Tibial nerve (tissue), 4 donors: ENCODE data around the gene RBM25. TPM values are rescaled to one million over a fixed set of nuclear protein-coding genes. Genes with fewer than 3 reads are reported as not detected.

Source experiments
- DNase-seq, 2 donors: peaks; one replicate each; pipeline ENCODE4 v3.0.0-alpha.2; 2019; ENCODE audit warnings: low spot score in 2 of 2
- H3K27ac ChIP-seq, 4 donors: fragments of 200-600 bp; sonication (generic) in 3 of 4; one replicate each; pipeline ENCODE4 v1.5.1; 2017 to 2019; ENCODE audit warnings: mild to moderate bottlenecking in 1 of 4
- H3K27me3 ChIP-seq, 2 donors: fragments of 200-600 bp; sonication (generic) in 1 of 2; one replicate each; pipeline versions ENCODE4 v1.5.1 to v1.6.0; 2017 to 2019
- H3K36me3 ChIP-seq, 3 donors: fragments of 200-600 bp; sonication (generic); one replicate each; pipeline ENCODE4 v1.5.1; 2018 to 2019
- H3K4me1 ChIP-seq, 4 donors: fragments of 200-600 bp; sonication (generic) in 3 of 4; one replicate each; pipeline ENCODE4 v1.5.1; 2017 to 2019
- H3K4me3 ChIP-seq, 4 donors: fragments of 200-600 bp; sonication (generic) in 3 of 4; one replicate each; pipeline ENCODE4 v1.5.1; 2017 to 2019; ENCODE audit warnings: mild to moderate bottlenecking in 1 of 4, moderate library complexity in 1 of 4
- H3K9me3 ChIP-seq, 4 donors: fragments of 200-600 bp; sonication (generic) in 3 of 4; one replicate each; pipeline ENCODE4 v1.5.1; 2017 to 2019
- CTCF ChIP-seq, 5 experiments: fragments of 200-600 bp in 3 of 5; fragments of 450-650 bp in 2 of 5; sonication (generic) in 3 of 5; IDR thresholded peaks; one replicate each; pipeline ENCODE4 v1.5.1; 2016 to 2019; ENCODE audit warnings: antibody characterized with exemption in 5 of 5, mild to moderate bottlenecking in 3 of 5, moderate library complexity in 2 of 5
- EP300 ChIP-seq, 2 donors: sonication (generic); formaldehyde crosslinking; IDR thresholded peaks; one replicate each; pipeline ENCODE4 v1.6.1; 2017; ENCODE audit warnings: antibody characterized with exemption in 2 of 2, mild to moderate bottlenecking in 1 of 2
- POLR2A ChIP-seq, 2 donors: fragments of 450-650 bp; IDR thresholded peaks; one replicate each; pipeline ENCODE4 v1.6.1; 2017; ENCODE audit warnings: antibody characterized with exemption in 2 of 2, mild to moderate bottlenecking in 2 of 2, moderate library complexity in 2 of 2
- WGBS, 2 donors: methylation state at CpG; one replicate each; pipeline ENCODE4 v1.1.5; 2018; 5-methylcytosine and 5-hydroxymethylcytosine counted together
- total RNA-seq, 4 donors: library from RNA; depleted of rRNA; stranded (reverse); fragments of >200 nt; gene quantifications; one replicate each; pipeline ENCODE4 v1.1.0, GENCODE V29; 2016

RBM25 gene
- total RNA-seq, 4 donors from 2014 or later = 87.4 to 120 (median 101) TPM

- Histone ChIP-seq H3K4me3 (no peak overlapping the region), H3K27me3 (no peaks in the 10 kb centered on the region), H3K27ac (no peak overlapping the region), H3K36me3 (peaks cover 0 to 98% (median 28%) of the 10 kb centered on the region in 3 donors), H3K9me3 (no peaks in the 10 kb centered on the region), H3K4me1 (no peaks in the 10 kb centered on the region)
- DNase-seq = no peak
- no peak for TF ChIP-seq POLR2A (IDR thresholded peaks at IDR 0.05)
- TF ChIP-seq CTCF (IDR thresholded peaks at IDR 0.05) = no peak
- no peak for TF ChIP-seq EP300 (IDR thresholded peaks at IDR 0.05)
- WGBS, 2 donors = 66 to 83% methylated on average over 3 of the region's 3 CpGs
Observed at GRCh38 chr14:73105050-73105449, 46.7 kb downstream of the RBM25 start.

- H3K36me3 ChIP-seq = peaks cover 0 to 98% (median 31%) of the 10 kb centered on the region in 3 donors
- no peak overlapping the region for H3K27ac ChIP-seq
- DNase-seq = no peak
- H3K9me3 ChIP-seq = no peaks in the 10 kb centered on the region
- no peak overlapping the region for H3K4me3 ChIP-seq
- TF ChIP-seq POLR2A (IDR thresholded peaks at IDR 0.05) = no peak
- TF ChIP-seq EP300 (IDR thresholded peaks at IDR 0.05) = no peak
- no peak for TF ChIP-seq CTCF (IDR thresholded peaks at IDR 0.05)
- H3K4me1 ChIP-seq = no peaks in the 10 kb centered on the region
- WGBS, 2 donors = 94 to 96% methylated on average over 16 of the region's 16 CpGs
- no peaks in the 10 kb centered on the region for H3K27me3 ChIP-seq
Observed at GRCh38 chr14:73105727-73106126, 47.4 kb downstream of the RBM25 start.

GRCh38 chr14:73116079-73116665 lies 57.8 kb downstream of the RBM25 start:
- no peak for TF ChIP-seq EP300 (IDR thresholded peaks at IDR 0.05)
- TF ChIP-seq POLR2A (IDR thresholded peaks at IDR 0.05) = no peak
- no peak for TF ChIP-seq CTCF (IDR thresholded peaks at IDR 0.05)
- Histone ChIP-seq H3K4me3 (no peak overlapping the region), H3K4me1 (no peaks in the 10 kb centered on the region), H3K27me3 (no peaks in the 10 kb centered on the region), H3K27ac (no peak overlapping the region), H3K9me3 (no peaks in the 10 kb centered on the region), H3K36me3 (peaks cover 4 to 90% (median 18%) of the 10 kb centered on the region in 3 donors)
- 83 to 84% methylated on average over 6 of the region's 6 CpGs for WGBS, 2 donors
- no peak for DNase-seq

GRCh38 chr14:73124180-73124894 lies 66.0 kb downstream of the RBM25 start:
- no peak for DNase-seq
- H3K27ac ChIP-seq = no peak overlapping the region
- no peaks in the 10 kb centered on the region for H3K9me3 ChIP-seq
- TF ChIP-seq POLR2A (IDR thresholded peaks at IDR 0.05) (no peak), CTCF (IDR thresholded peaks at IDR 0.05) (no peak), EP300 (IDR thresholded peaks at IDR 0.05) (no peak)
- H3K4me1 ChIP-seq = no peaks in the 10 kb centered on the region
- peaks cover 0 to 66% (median 5%) of the 10 kb centered on the region in 3 donors for H3K36me3 ChIP-seq
- H3K27me3 ChIP-seq = no peaks in the 10 kb centered on the region
- H3K4me3 ChIP-seq = no peak overlapping the region
- WGBS, 2 donors = 80% methylated on average over 6 of the region's 6 CpGs

GRCh38 chr14:73125169-73125588 lies 66.8 kb downstream of the RBM25 start:
- H3K4me3 ChIP-seq = no peak overlapping the region
- WGBS, 2 donors = 59 to 65% methylated on average over 5 of the region's 5 CpGs
- peaks cover 0 to 60% (median 5%) of the 10 kb centered on the region in 3 donors for H3K36me3 ChIP-seq

More at GRCh38 chr14:73125169-73125588, 66.8 kb downstream of the RBM25 start:
- Histone ChIP-seq H3K27ac (no peak overlapping the region), H3K27me3 (no peaks in the 10 kb centered on the region), H3K4me1 (no peaks in the 10 kb centered on the region), H3K9me3 (no peaks in the 10 kb centered on the region)
- TF ChIP-seq CTCF (IDR thresholded peaks at IDR 0.05) (no peak), POLR2A (IDR thresholded peaks at IDR 0.05) (no peak)
- DNase-seq = no peak
